Coronary artery (tissue), 2 donors: Measurements from ENCODE around the gene TUBB.
A peak's percentile ranks its signal among the peaks of the same experiment; 100 is the strongest.
"Not testable (repeated sequence)": the region's sequence is repeated elsewhere in the genome, so short reads cannot be mapped to it uniquely, and the experiment has no call there.

Source experiments
- DNase-seq: peaks from one replicate; pipeline ENCODE4 v3.0.0-alpha.2; 2017; ENCODE audit warnings: low spot score
- H3K27ac ChIP-seq, 2 donors: fragments of 200-600 bp; sonication (generic); one replicate each; pipeline ENCODE4 v1.5.1; 2016 to 2019
- H3K4me3 ChIP-seq: fragments of 200-600 bp; sonication (generic); 2 replicates; pipeline ENCODE4 v1.5.1; 2016; ENCODE audit warnings: mild to moderate bottlenecking, moderate library complexity
- CTCF ChIP-seq: fragments of 200-600 bp; sonication (generic); IDR thresholded peaks from one replicate; pipeline ENCODE4 v1.5.1; 2019; ENCODE audit warnings: antibody characterized with exemption

Gene TUBB

GRCh38 chr6:30721198-30722024, 1.3 kb downstream of the TUBB start:
- peak overlapping the region; percentile 92 to 95 for H3K27ac ChIP-seq
- peak; percentile 38 for TF ChIP-seq CTCF
- H3K4me3 ChIP-seq, result peak overlapping the region; percentile 75
- DNase-seq, result peak; percentile 91

GRCh38 chr6:30722025-30722279, 1.8 kb downstream of the TUBB start:
- DNase-seq, result not testable (repeated sequence)
- Histone ChIP-seq H3K27ac (peak overlapping the region; percentile 92 to 95), H3K4me3 (peak overlapping the region; percentile 75)

- TF ChIP-seq CTCF, result peak; percentile 92
- Histone ChIP-seq H3K4me3 (peak overlapping the region; percentile 75), H3K27ac (peak overlapping the region; percentile 92 to 95)
Observed at GRCh38 chr6:30722280-30723112, 2.3 kb downstream of the TUBB start.

GRCh38 chr6:30723159-30723842, 3.1 kb downstream of the TUBB start:
- peak overlapping the region; percentile 19 for H3K4me3 ChIP-seq
- not testable (repeated sequence) for DNase-seq
- H3K27ac ChIP-seq, result peak overlapping the region; percentile 65 to 92

More at GRCh38 chr6:30722280-30723112, 2.3 kb downstream of the TUBB start:
- peak; percentile 88 for DNase-seq

- not testable (repeated sequence) for DNase-seq
- Histone ChIP-seq H3K4me3 (peak overlapping the region; percentile 19), H3K27ac (peak overlapping the region; percentile 49 to 65)
Observed at GRCh38 chr6:30723843-30724741, 3.9 kb downstream of the TUBB start.

GRCh38 chr6:30724906-30725667, 4.9 kb downstream of the TUBB start:
- peak overlapping the region; percentile 49 to 66 for H3K27ac ChIP-seq
- TF ChIP-seq CTCF, result no peak
- DNase-seq, result no peak
- H3K4me3 ChIP-seq, result no peak overlapping the region

- no peak overlapping the region for H3K4me3 ChIP-seq
- peak overlapping the region; percentile 1 to 66 for H3K27ac ChIP-seq
Observed at GRCh38 chr6:30725713-30726505, 5.8 kb downstream of the TUBB start.

More at GRCh38 chr6:30725713-30726505, 5.8 kb downstream of the TUBB start:
- DNase-seq, result no peak
- no peak for TF ChIP-seq CTCF
